HG03064 (cell line): ENCODE measurements around the gene CELSR1.

Source experiments
- ATAC-seq: cut with Tn5 transposase; IDR thresholded peaks from one replicate; pipeline ENCODE4 v1.9.1; 2021; ENCODE audit warnings: low read depth; ENCODE audit not compliant: unreplicated experiment

The CELSR1 gene

DNA sequence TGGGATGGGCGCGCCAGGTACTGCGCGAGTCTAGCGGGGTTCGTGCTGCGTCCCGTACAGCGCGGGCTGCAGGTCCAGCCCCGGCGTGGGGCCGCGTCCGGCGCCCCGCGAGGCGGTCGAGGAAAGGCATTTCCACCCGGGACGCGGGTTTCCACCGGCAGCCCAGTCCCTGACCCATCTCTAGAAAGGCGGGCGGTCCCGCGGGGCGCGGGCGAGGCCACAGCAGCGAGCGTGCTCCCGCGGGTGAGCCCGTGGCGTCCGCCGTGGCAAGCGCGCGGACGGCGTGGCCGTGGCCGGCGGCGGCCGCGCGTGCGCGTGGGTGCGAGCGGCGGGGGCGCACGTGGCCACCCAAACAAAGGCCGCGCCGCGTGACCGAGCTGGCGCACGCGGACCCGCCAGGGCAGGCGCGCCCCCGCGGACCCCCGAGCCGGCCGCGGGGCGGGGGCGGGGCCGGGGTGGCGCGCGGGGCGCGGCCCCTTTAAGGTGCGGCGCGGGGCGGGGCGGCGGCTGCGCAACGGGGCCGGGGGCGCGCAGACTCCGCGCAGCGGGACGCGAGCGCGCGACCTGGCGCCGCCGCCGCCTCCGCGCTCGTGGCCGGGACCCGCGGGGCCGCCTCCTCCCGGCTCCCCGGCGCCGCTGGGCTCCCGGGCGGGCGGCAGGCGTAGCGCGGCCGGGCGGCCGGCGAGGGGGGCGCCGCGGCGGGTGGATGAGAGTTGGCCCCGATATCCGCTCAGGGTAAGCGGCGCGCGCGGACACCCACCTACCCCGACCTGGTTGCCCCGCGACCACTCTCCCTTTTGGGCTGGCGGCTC is 39.3 kb upstream of the CELSR1 start:
- no peak for ATAC-seq

GRCh38 chr22:46575911-46576555 is 38.6 kb upstream of the CELSR1 start:
- ATAC-seq, result no peak

- ATAC-seq, result no peak
These were observed 37.8 kb upstream of the CELSR1 start for GRCh38 chr22:46574993-46575910.

GRCh38 chr22:46574438-46574992 is 37.1 kb upstream of the CELSR1 start:
- no peak for ATAC-seq

DNA sequence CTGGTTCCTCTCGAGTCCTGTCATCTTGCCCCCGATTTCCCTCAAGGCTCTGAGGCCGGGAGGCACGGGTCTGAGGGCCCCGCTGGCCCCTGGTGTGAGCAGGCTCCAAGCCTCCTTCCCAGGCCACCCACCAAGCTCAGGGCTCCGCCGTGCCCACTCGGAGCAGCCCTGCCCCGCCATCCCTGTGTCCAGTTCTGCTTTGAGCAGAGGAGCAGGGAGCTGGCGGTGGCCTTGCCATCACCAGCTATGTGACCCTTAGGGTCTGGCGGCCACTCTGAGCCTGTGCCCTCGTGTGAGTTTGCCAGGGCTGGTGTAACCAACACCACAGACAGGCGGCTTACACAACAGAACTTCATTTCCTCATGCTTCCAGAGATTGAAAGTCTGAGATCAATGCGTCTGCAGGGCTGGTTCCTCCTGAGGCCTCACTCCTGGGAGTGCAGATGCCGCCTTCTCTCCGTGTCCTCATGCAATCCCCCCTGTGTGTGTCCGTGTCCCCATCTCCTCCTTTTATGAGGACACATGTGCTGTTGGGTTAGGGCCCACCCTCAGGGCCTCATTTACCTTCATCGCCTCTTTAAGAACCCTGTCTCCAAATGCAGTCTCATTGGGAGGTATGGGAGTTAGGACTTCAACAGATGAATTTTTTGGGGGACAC is 36.5 kb upstream of the CELSR1 start:
- ATAC-seq, result no peak

DNA sequence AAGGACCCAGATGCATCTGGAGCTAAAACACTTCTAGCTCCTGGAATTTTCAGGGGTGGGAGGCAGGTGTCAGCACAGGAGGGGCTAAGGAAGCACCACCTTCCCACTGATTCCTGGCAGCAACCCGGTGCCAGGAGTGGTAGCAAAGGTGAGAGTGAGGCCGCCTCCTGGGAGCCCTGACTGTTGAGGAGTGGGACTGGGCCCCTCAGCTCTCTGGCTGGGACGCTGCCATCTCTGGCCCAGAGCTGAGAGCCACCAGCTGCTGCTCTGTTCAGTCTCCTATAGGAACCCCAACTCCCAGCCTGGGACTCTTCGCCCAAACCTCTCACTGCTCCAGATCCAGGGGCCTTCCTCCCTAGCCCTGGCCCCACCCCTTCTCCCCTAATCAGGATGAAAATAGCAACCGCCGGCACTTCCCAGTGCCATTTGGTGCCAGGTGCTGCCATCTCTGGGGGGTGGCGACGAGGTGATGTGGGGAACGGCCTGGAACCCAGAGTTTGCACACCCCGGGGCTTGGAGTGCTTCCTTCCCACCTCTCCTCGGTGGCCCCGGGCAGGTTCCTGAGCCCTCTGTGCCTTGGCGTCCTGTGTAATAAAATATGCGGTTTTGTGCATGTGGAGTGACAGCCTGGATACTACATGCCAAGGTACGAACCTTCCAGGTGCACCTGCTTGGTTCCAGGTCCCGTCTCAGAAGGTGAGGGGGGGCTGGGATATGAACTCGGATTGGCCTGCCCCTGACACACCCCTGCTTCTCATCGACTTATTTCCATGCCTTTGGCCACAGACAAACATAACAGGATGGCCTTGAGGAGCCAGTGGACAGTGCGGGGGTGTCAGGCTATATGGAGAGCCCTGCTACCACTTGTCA is 35.7 kb upstream of the CELSR1 start:
- ATAC-seq, result no peak

- ATAC-seq, result no peak
These were observed 34.3 kb upstream of the CELSR1 start for GRCh38 chr22:46571642-46572250.

- ATAC-seq, result no peak
These were observed 32.7 kb upstream of the CELSR1 start for GRCh38 chr22:46569848-46570695.

DNA sequence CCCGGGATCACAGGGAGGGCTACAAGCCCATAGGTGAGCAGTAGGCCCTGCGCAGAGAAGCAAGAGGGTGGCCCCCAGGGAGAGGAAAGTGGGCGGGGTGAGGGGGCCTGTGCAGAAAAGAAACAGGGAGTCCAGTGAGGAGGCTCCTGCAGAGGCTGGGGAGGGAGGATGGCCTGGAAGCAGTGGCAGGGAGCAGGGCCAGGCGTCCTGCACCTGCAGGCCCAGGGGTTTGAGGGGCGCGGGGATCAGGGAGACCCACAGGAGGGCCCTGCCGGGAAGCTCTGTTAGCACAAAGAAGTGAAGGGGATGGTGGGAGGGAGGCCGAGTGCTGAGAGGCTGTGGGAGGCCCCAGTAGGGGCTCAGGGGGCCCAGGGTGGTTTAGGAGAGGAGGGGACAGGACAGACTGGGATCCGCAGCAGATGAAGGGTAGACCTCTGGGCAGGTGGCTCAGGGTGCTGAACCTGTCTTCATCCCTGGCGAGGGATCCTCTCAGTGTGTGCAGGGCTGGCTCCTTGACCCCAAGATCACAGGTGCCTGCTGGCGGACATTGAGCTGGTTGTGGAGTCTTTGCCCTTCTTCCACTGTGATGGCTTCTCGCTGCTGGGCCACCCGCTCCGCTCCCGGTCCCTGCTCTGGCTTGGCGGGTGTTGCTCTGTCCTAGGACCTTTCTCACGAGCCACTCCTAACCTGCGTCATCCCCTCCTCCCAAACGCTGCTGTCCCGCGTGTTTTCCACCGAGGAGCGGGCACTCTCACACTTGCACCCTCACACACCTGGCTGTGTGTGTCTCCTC is 31.8 kb upstream of the CELSR1 start:
- no peak for ATAC-seq

GRCh38 chr22:46568102-46568809 is 30.8 kb upstream of the CELSR1 start:
- ATAC-seq, result no peak

GRCh38 chr22:46567471-46567870 is 30.1 kb upstream of the CELSR1 start:
- no peak for ATAC-seq

- ATAC-seq, result no peak
These were observed 26.8 kb upstream of the CELSR1 start for GRCh38 chr22:46564084-46564714.

GRCh38 chr22:46563381-46564083 is 26.1 kb upstream of the CELSR1 start:
- ATAC-seq, result no peak

- no peak for ATAC-seq
These were observed 24.1 kb upstream of the CELSR1 start for GRCh38 chr22:46561435-46561905.

GRCh38 chr22:46560696-46561295 is 23.4 kb upstream of the CELSR1 start:
- no peak for ATAC-seq
